HL-60 (cell line): ENCODE measurements around the gene MAGI2.

Experiments
- DNase-seq, 2 experiments: peaks; one replicate each; pipeline ENCODE4 v3.0.0-alpha.2; 2010 to 2020; ENCODE audit warnings: low read depth in 1 of 2, low spot score in 1 of 2
- H3K27ac ChIP-seq: fragments of 250-450 bp; sonication (Bioruptor Pico); replicated peaks from 2 replicates; pipeline ENCODE4 v1.5.1; 2020; ENCODE audit warnings: mild to moderate bottlenecking, moderate library complexity
- H3K27me3 ChIP-seq: fragments of 250-450 bp; sonication (Bioruptor Pico); 2 replicates; pipeline ENCODE4 v1.5.1; 2021; ENCODE audit warnings: mild to moderate bottlenecking, moderate library complexity; ENCODE audit not compliant: insufficient read depth, poor library complexity, severe bottlenecking
- H3K4me3 ChIP-seq: replicated peaks from 2 replicates; pipeline ENCODE4 v1.5.1; 2011; ENCODE audit warnings: mild to moderate bottlenecking, control low read depth, low read length; ENCODE audit not compliant: insufficient read depth
- GABPA ChIP-seq: IDR thresholded peaks from 2 replicates; pipeline ENCODE4 v1.6.1; 2012; ENCODE audit warnings: low read depth
- POLR2AphosphoS5 ChIP-seq: IDR thresholded peaks from 2 replicates; pipeline ENCODE4 v1.6.1; 2012; ENCODE audit warnings: low read depth
- SPI1 ChIP-seq: IDR thresholded peaks from 2 replicates; pipeline ENCODE4 v1.6.1; 2012; ENCODE audit warnings: low read depth, mild to moderate bottlenecking, borderline replicate concordance
- TF ChIP-seq, protein P1 (sequence below): IDR thresholded peaks from one replicate; pipeline ENCODE4 v1.5.1; 2011; ENCODE audit warnings: low read length, control low read depth, inconsistent platforms; ENCODE audit not compliant: insufficient read depth
- TF ChIP-seq, protein P2 (sequence below): IDR thresholded peaks from 2 replicates; pipeline ENCODE4 v1.6.1; 2012; ENCODE audit warnings: low read depth; ENCODE audit not compliant: insufficient replicate concordance

Gene MAGI2

DNA sequence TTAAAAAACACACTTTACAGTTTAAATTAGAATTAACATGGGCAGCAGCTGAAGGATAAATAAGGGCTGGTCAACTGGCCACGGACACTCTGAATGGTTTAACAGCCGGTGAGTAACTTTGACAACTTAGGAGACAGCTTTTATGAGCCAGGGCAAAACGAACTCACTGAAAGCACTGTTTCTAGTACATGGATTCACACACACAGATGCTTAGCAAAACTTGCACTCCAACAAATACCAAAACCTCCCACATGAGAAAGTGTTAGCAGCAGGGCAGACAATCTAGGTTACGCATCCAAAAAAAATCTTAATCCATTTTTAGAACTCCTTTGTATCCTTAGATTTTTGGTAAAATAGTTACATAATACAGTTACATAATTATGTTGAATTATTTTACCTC lies 1168.5 kb downstream of the MAGI2 start:
- H3K4me3 ChIP-seq = no peak overlapping the region
- H3K27ac ChIP-seq = no peak overlapping the region
- TF ChIP-seq POLR2AphosphoS5 = no peak
- no peak for TF ChIP-seq GABPA
- TF ChIP-seq, protein P1, sequence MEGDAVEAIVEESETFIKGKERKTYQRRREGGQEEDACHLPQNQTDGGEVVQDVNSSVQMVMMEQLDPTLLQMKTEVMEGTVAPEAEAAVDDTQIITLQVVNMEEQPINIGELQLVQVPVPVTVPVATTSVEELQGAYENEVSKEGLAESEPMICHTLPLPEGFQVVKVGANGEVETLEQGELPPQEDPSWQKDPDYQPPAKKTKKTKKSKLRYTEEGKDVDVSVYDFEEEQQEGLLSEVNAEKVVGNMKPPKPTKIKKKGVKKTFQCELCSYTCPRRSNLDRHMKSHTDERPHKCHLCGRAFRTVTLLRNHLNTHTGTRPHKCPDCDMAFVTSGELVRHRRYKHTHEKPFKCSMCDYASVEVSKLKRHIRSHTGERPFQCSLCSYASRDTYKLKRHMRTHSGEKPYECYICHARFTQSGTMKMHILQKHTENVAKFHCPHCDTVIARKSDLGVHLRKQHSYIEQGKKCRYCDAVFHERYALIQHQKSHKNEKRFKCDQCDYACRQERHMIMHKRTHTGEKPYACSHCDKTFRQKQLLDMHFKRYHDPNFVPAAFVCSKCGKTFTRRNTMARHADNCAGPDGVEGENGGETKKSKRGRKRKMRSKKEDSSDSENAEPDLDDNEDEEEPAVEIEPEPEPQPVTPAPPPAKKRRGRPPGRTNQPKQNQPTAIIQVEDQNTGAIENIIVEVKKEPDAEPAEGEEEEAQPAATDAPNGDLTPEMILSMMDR = no peak
- TF ChIP-seq SPI1 = no peak
- TF ChIP-seq, protein P2, sequence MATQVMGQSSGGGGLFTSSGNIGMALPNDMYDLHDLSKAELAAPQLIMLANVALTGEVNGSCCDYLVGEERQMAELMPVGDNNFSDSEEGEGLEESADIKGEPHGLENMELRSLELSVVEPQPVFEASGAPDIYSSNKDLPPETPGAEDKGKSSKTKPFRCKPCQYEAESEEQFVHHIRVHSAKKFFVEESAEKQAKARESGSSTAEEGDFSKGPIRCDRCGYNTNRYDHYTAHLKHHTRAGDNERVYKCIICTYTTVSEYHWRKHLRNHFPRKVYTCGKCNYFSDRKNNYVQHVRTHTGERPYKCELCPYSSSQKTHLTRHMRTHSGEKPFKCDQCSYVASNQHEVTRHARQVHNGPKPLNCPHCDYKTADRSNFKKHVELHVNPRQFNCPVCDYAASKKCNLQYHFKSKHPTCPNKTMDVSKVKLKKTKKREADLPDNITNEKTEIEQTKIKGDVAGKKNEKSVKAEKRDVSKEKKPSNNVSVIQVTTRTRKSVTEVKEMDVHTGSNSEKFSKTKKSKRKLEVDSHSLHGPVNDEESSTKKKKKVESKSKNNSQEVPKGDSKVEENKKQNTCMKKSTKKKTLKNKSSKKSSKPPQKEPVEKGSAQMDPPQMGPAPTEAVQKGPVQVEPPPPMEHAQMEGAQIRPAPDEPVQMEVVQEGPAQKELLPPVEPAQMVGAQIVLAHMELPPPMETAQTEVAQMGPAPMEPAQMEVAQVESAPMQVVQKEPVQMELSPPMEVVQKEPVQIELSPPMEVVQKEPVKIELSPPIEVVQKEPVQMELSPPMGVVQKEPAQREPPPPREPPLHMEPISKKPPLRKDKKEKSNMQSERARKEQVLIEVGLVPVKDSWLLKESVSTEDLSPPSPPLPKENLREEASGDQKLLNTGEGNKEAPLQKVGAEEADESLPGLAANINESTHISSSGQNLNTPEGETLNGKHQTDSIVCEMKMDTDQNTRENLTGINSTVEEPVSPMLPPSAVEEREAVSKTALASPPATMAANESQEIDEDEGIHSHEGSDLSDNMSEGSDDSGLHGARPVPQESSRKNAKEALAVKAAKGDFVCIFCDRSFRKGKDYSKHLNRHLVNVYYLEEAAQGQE = no peak
- no peaks in the 10 kb centered on the region for H3K27me3 ChIP-seq
- no peak for DNase-seq

DNA sequence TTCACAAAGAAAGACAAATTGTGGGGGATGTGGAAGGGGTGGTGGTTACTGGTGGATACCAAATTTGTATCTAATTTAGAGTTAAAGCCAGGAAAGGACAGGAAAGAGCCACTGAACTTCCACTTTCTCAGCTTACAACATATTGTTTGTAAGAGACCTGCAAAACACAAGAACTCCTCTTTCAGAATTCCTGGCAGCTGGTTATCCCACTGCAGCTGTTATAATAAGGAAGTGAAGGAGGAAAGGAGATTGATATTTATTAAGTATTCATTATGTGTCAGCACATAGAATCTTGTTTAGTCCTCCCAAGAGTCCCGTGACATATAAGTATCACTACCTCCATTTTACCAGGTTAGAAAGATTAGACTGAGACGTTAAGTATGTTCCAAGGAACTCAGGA lies 1173.2 kb downstream of the MAGI2 start:
- no peak for DNase-seq
- TF ChIP-seq, protein P2 = no peak
- TF ChIP-seq SPI1 = no peak
- TF ChIP-seq, protein P1 = no peak
- no peak for TF ChIP-seq POLR2AphosphoS5
- TF ChIP-seq GABPA = no peak
- no peak overlapping the region for H3K27ac ChIP-seq
- H3K27me3 ChIP-seq = no peaks in the 10 kb centered on the region
- H3K4me3 ChIP-seq = no peak overlapping the region

DNA sequence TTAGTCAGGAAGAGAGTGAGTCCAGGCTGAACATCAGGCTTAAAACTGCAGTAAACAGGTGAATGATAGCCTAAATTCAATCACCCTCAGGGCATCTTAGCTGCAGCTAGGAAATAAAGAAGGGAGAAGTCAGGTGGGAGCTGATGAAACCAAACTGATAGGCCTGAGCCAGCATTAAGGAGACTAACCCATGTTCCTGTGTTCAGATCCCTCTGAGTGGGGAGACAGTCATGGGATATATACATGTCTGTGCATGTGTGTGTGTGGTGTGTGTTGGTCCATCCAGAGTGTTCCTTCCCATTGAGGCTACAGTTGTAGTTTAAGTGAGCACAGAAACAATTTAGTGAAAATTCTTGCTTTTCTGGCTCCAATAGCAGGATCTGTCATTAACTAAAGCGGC lies 1174.0 kb downstream of the MAGI2 start:
- no peak overlapping the region for H3K27ac ChIP-seq
- DNase-seq = no peak

More for the DNA sequence above, 1174.0 kb downstream of the MAGI2 start:
- Histone ChIP-seq H3K27me3 (no peaks in the 10 kb centered on the region), H3K4me3 (no peak overlapping the region)
- TF ChIP-seq SPI1 (no peak), GABPA (no peak), POLR2AphosphoS5 (no peak)
- TF ChIP-seq, protein P2 = no peak
- TF ChIP-seq, protein P1 = no peak
